Caco-2 (cell line): Measurements from ENCODE around the gene TF. TPM values are rescaled to one million over a fixed set of nuclear protein-coding genes. Genes with fewer than 3 reads are reported as not detected.
A peak's percentile ranks its signal among the peaks of the same experiment; 100 is the strongest.

Experiments used
- BruUV-seq: library from RNA; stranded (reverse); fragments of 400-500 nt; replicated peaks from 2 replicates; lab custom pipeline; 2021; lab: Mats Ljungman, UMichigan
- CTCF ChIA-PET: fragments of 300-600 bp; sonication (Branson Sonifier 250); formaldehyde crosslinking; loops from one replicate; lab custom pipeline; 2022; ENCODE audit warnings: antibody characterized with exemption; lab: Charles Lee
- POLR2A ChIA-PET: fragments of 300-600 bp; sonication (Branson Sonifier 250); formaldehyde crosslinking; loops from one replicate; lab custom pipeline; 2022; ENCODE audit warnings: antibody characterized with exemption; lab: Charles Lee
- DNase-seq, 2 experiments: peaks; one replicate each; pipeline versions ENCODE4 v3.0.0 to v3.0.0-alpha.2; 2020 to 2022
- H3K27me3 ChIP-seq: replicated peaks from 2 replicates; pipeline ENCODE4 v1.6.0; 2011; ENCODE audit warnings: low read length; ENCODE audit not compliant: control insufficient read depth, insufficient read depth
- H3K36me3 ChIP-seq: 2 replicates; pipeline ENCODE4 v1.5.1; 2011; ENCODE audit warnings: low read length; ENCODE audit not compliant: control insufficient read depth, insufficient read depth
- H3K4me1 ChIP-seq: fragments of 250-450 bp; sonication (Bioruptor Pico); 2 replicates; pipeline ENCODE4 v1.5.1; 2020; ENCODE audit warnings: mild to moderate bottlenecking
- H3K4me3 ChIP-seq: 2 replicates; pipeline ENCODE4 v1.5.1; 2011; ENCODE audit warnings: low read depth, mild to moderate bottlenecking, control low read depth, low read length
- H3K9me3 ChIP-seq: fragments of 250-450 bp; sonication (Bioruptor Pico); 2 replicates; pipeline ENCODE4 v1.5.1; 2020; ENCODE audit warnings: mild to moderate bottlenecking, moderate library complexity
- H3K27ac Mint-ChIP-seq: one replicate; pipeline ENCODE4 v1.8.0; 2022; ENCODE audit warnings: mixed read lengths; ENCODE audit not compliant: unreplicated experiment
- H3K27me3 Mint-ChIP-seq: one replicate; pipeline ENCODE4 v1.8.0; 2022; ENCODE audit warnings: mixed read lengths; ENCODE audit not compliant: insufficient read depth, unreplicated experiment
- H3K36me3 Mint-ChIP-seq: one replicate; pipeline ENCODE4 v1.8.0; 2022; ENCODE audit warnings: mild to moderate bottlenecking, mixed read lengths; ENCODE audit not compliant: insufficient read depth, unreplicated experiment
- H3K4me1 Mint-ChIP-seq: one replicate; pipeline ENCODE4 v1.8.0; 2022; ENCODE audit warnings: low read depth, mixed read lengths; ENCODE audit not compliant: unreplicated experiment
- H3K4me3 Mint-ChIP-seq: one replicate; pipeline ENCODE4 v1.8.0; 2022; ENCODE audit warnings: mild to moderate bottlenecking, moderate library complexity, mixed read lengths; ENCODE audit not compliant: unreplicated experiment
- H3K9me3 Mint-ChIP-seq: one replicate; pipeline ENCODE4 v1.8.0; 2022; ENCODE audit warnings: mixed read lengths; ENCODE audit not compliant: unreplicated experiment
- intact Hi-C: fragments of 100-400 bp; cut with micrococcal nuclease; formaldehyde crosslinking; loops from one replicate; pipeline ENCODE4 v1.10.0; 2022; ENCODE audit not compliant: unreplicated experiment
- total RNA-seq: library from RNA; stranded (reverse); gene quantifications from 2 replicates; pipeline ENCODE4 v1.2.3, GENCODE V29; 2022
- TF ChIP-seq, protein P1 (sequence below), 2 experiments: fragments of 200-600 bp in 1 of 2; IDR thresholded peaks; 1 replicate in 1 of 2; 2 replicates in 1 of 2; pipeline versions ENCODE4 v1.5.1 to v1.8.0; 2011 to 2022; ENCODE audit warnings: antibody characterized with exemption in 1 of 2, control low read depth in 1 of 2, inconsistent platforms in 1 of 2, low read depth in 1 of 2, low read length in 1 of 2, mild to moderate bottlenecking in 1 of 2, moderate library complexity in 1 of 2; ENCODE audit not compliant: insufficient read depth in 1 of 2, severe bottlenecking in 1 of 2, unreplicated experiment in 1 of 2

TF gene
- total RNA-seq, 1 experiment from 2014 or later, result 23.4 TPM

DNA sequence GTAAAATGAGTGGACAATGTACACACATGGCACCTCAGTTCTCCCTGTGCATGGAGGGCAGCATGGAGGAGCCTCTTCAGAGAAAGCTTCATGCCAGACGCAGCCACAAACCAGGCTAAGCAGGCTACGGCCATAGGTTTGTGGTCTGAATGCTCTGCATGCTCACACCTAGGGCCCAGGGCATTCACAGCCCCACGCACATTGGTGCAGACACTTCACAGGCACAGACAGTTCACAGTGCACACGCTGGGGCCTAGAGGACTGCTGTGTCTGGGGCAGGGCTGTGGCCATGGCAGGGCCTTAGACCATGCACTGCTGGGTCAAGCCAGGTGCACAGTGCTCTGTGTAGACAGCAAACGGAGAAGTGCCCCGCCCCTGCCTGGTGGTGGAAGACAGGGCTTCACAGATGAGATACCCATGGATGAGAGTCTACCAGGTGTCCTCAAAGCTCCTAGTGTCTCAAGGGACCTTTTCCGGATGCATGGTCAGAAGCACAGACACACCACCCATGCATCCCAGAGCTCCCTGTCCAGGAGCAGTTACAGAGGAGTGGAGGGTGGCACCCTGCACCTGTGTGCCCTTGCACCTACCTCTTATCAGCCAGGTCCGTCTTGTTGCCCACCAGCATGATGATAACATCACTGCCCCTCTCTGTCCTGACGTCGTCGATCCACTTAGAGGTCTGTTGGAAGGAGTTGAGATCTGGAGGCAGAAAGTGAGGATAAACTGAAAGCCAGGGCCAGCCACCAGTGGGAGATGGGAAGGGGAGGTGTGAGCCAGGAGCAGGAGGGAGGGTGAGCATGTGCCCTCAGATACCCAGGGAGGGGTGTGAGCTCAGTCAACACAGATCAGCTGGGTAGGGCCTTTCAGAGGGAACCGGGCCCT is 93.0 kb downstream of the TF start:
- Histone ChIP-seq H3K4me1 (no peaks in the 10 kb centered on the region), H3K27me3 (no peaks in the 10 kb centered on the region), H3K4me3 (no peak overlapping the region), H3K36me3 (no peaks in the 10 kb centered on the region), H3K9me3 (no peaks in the 10 kb centered on the region)
- H3K36me3 Mint-ChIP-seq, result no peaks in the 10 kb centered on the region
- peak in 1 of 2 experiments; percentile 31 for DNase-seq
- BruUV-seq, result no TSS peak
- no peaks in the 10 kb centered on the region for H3K27me3 Mint-ChIP-seq
- no peak overlapping the region for H3K4me3 Mint-ChIP-seq
- intact Hi-C loops, result no loop called here
- no peaks in the 10 kb centered on the region for H3K4me1 Mint-ChIP-seq
- H3K27ac Mint-ChIP-seq, result no peak overlapping the region
- CTCF ChIA-PET, result no interaction called here
- no peaks in the 10 kb centered on the region for H3K9me3 Mint-ChIP-seq
- TF ChIP-seq, protein P1, sequence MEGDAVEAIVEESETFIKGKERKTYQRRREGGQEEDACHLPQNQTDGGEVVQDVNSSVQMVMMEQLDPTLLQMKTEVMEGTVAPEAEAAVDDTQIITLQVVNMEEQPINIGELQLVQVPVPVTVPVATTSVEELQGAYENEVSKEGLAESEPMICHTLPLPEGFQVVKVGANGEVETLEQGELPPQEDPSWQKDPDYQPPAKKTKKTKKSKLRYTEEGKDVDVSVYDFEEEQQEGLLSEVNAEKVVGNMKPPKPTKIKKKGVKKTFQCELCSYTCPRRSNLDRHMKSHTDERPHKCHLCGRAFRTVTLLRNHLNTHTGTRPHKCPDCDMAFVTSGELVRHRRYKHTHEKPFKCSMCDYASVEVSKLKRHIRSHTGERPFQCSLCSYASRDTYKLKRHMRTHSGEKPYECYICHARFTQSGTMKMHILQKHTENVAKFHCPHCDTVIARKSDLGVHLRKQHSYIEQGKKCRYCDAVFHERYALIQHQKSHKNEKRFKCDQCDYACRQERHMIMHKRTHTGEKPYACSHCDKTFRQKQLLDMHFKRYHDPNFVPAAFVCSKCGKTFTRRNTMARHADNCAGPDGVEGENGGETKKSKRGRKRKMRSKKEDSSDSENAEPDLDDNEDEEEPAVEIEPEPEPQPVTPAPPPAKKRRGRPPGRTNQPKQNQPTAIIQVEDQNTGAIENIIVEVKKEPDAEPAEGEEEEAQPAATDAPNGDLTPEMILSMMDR (IDR thresholded peaks at IDR 0.05; ENCODE audit: insufficient read depth in 1 of 2, low read depth in 1 of 2, low read length in 1 of 2, severe bottlenecking in 1 of 2, unreplicated experiment in 1 of 2), result no peak
- POLR2A ChIA-PET, result no interaction called here

DNA sequence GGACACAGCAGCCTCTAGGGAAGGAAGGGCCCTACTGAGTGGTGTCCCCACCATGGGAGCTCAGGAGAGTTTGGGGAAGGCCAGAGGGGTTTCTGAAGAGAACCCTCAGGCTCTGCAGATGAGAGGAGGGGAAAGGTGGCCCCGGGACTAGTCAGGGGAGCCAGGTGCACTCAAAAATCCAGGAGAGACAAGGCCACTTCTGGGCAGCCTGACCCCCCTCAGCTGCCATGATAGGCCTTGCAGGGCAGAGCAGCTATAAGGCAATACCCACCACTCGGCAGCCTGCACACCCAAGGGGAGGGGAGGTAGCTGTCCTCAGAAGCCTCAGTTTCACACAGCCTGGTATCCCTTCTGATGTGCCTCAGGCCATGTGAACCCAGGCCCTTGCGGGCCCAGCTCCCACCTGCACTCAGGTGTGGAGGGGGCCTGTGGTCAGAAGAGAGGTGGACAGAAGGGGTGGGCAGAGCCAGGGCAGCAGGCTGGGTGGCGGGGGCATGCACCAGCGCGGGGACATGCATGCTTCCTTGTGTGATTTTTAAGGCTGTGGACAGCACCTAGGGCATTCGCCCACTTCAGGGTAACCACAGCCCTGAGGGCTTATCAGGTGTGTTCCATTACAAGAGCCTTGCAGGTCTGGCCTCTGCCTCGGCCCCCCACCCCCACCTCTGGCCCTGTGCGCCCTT is 94.0 kb downstream of the TF start:
- Mint-ChIP-seq H3K36me3 (no peaks in the 10 kb centered on the region), H3K27ac (no peak overlapping the region), H3K9me3 (no peaks in the 10 kb centered on the region), H3K4me1 (no peaks in the 10 kb centered on the region), H3K27me3 (no peaks in the 10 kb centered on the region), H3K4me3 (no peak overlapping the region)
- CTCF ChIA-PET, result no interaction called here
- POLR2A ChIA-PET, result no interaction called here
- TF ChIP-seq, protein P1 (IDR thresholded peaks at IDR 0.05; ENCODE audit: insufficient read depth in 1 of 2, low read depth in 1 of 2, low read length in 1 of 2, severe bottlenecking in 1 of 2, unreplicated experiment in 1 of 2), result no peak
- H3K9me3 ChIP-seq, result no peaks in the 10 kb centered on the region
- BruUV-seq, result no TSS peak
- H3K4me3 ChIP-seq, result no peak overlapping the region
- no peaks in the 10 kb centered on the region for H3K36me3 ChIP-seq
- H3K27me3 ChIP-seq, result no peaks in the 10 kb centered on the region
- peak in 1 of 2 experiments; percentile 9 for DNase-seq
- intact Hi-C loops, result no loop called here
- H3K4me1 ChIP-seq, result no peaks in the 10 kb centered on the region

DNA sequence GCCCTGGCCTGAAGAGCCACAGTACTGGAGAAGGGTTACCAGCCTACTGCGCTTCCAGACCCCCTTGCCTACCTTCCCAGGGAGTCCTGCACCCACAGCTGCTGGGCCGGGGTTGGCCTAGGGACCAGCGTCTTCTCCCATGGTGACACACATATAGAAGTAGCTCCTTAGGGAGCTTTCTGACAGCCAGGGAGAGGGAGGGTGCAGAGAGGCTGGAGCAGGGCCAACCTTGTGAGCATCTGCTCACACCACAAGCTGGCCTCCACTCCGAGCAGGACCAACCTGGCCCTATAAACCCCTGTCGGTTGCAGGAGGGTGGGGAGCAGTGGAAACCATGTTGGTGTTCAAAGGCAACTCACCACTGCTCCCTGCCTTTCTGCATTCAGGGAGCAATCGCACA is 94.6 kb downstream of the TF start:
- TF ChIP-seq, protein P1 (IDR thresholded peaks at IDR 0.05; ENCODE audit: insufficient read depth in 1 of 2, low read depth in 1 of 2, low read length in 1 of 2, severe bottlenecking in 1 of 2, unreplicated experiment in 1 of 2), result no peak
- Histone ChIP-seq H3K4me1 (no peaks in the 10 kb centered on the region), H3K27me3 (no peaks in the 10 kb centered on the region), H3K4me3 (no peak overlapping the region), H3K36me3 (no peaks in the 10 kb centered on the region), H3K9me3 (no peaks in the 10 kb centered on the region)
- ChIA-PET CTCF (no interaction called here), POLR2A (no interaction called here)
- H3K27ac Mint-ChIP-seq, result no peak overlapping the region
- peak in 1 of 2 experiments; percentile 17 for DNase-seq
- H3K4me3 Mint-ChIP-seq, result no peak overlapping the region
- intact Hi-C loops, result no loop called here
- no peaks in the 10 kb centered on the region for H3K9me3 Mint-ChIP-seq
- no peaks in the 10 kb centered on the region for H3K4me1 Mint-ChIP-seq
- BruUV-seq, result no TSS peak
- H3K36me3 Mint-ChIP-seq, result no peaks in the 10 kb centered on the region
- H3K27me3 Mint-ChIP-seq, result no peaks in the 10 kb centered on the region
